ENCODE results near the gene DBN1. TPM values are rescaled to one million over a fixed set of nuclear protein-coding genes. Genes with fewer than 3 reads are reported as not detected.
A peak's percentile ranks its signal among the peaks of the same experiment; 100 is the strongest.

DBN1 gene
- total and polyA plus RNA-seq, 10 donors = 6.8 to 26.5 (median 17.0) TPM

DNA sequence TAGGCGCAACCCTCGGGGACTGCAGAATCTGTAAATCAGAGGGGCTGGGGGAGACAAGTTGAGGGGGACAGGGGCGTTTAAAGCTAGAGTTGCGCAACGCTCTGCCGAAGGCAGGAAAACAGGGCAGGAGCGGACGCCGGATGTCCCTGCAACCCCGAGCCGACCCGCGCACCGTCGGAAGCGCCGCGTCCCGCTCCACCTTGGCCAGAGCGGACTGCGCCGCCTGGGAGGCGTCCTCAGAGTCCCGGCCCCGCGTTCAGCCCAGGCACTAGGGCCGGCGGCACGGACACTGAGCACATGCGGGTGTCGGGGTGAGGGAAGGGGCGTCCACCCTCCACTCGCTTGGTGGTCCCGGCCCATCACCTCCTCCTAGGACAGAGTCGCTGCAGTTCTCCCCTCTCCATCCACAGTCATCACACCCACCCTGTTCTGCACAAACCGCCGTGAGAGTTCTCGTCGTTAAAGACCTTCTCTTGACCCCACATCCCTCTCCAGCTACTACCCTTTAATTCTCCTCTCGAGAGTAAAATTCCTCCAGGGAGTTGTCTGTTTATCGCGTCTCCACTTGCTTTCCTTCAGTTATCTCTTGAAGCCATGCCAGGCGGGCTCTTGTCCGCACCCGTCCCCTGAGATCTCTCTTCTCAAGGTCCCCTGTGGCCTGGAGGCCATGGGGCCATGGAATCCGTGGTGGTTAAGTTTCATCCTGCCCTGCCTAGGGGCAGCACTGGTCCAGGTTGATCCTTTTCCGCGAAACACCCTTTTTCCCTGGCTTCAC, 24.8 kb upstream of the DBN1 start:
- intact Hi-C loops (cut with DNase I; ENCODE audit: low total_unique reads) = no loop called here
- peaks cover 0 to 18% (median 4%) of the 10 kb centered on the region in 6 donors for H3K36me3 ChIP-seq
- H3K27me3 ChIP-seq (replicated peaks in 1 of 7) = peaks cover 0 to 13% (median 0%) of the 10 kb centered on the region in 7 donors
- H3K27ac ChIP-seq = peak overlapping the region in 7 of 8 donors; percentile 80 to 93 (median 91)
- WGBS, 5 donors = 12 to 32% (median 18%) methylated on average over 21 to 48 of the region's 48 CpGs
- H3K4me1 ChIP-seq = peaks cover 56 to 98% (median 83%) of the 10 kb centered on the region in 6 donors
- peak; percentile 92 for DNase-seq
- TF ChIP-seq CTCF (IDR thresholded peaks at IDR 0.05 in 8 of 11, conservative IDR thresholded peaks at IDR 0.05 in 3 of 11) = no peak
- TF ChIP-seq POLR2A (IDR thresholded peaks at IDR 0.05) = no peak
- TF ChIP-seq POLR2AphosphoS5 (IDR thresholded peaks at IDR 0.05) = no peak
- H3K9me3 ChIP-seq = no peaks in the 10 kb centered on the region
- H3K4me3 ChIP-seq = peak overlapping the region; percentile 56 to 94 (median 72)

DNA sequence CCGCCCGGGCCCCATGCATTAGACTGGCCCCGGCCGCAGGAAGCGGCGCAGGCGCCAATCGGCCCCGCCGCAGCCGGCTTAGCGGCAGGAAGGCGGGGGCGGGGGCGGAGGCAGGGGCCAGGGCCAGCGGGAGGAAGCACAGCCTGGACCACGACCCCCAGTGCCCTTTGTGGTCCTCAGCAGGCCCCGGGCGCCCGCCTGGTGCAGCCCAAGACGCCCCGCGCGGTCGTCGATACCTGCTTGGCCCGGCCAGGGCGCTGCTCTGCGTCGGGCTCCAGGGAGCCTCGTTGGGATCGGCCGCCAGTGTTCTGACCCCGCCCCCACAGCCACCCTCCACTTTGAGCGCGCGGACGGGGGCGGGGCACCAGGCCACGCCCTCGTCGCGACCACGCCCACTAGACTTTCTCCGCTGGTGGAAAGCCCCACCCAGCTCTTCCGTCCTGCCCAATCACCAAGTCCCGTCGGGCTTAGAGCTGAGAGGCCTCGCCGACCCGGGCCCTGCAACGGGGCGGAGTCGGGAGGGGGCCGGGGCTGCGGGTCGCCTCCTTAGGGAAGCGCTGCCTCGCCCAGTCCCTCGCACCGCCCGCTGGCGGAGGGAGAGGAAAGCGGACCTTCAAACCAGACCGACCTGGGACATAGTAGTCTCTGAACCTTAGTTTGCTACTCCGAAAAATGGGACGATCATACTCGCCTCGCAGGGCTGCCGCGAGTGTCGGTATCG, 24.0 kb upstream of the DBN1 start, which contains the start of gene PDLIM7:
Gene PDLIM7, minus strand, starts transcription at position 313 of the 721 bp plus-strand sequence. CDS start 1,092 bp downstream, outside the sequence.
- H3K27ac ChIP-seq = peak within 1 kb of the TSS; percentile 53 to 93 (median 90)
- peaks cover 0 to 13% (median 0%) of the 10 kb centered on the region in 7 donors for H3K27me3 ChIP-seq (replicated peaks in 1 of 7)
- peak within 1 kb of the TSS; percentile 56 to 94 (median 72) for H3K4me3 ChIP-seq
- intact Hi-C loops (cut with DNase I; ENCODE audit: low total_unique reads) = no loop called here
- no peaks in the 10 kb centered on the region for H3K9me3 ChIP-seq
- TF ChIP-seq CTCF (IDR thresholded peaks at IDR 0.05 in 8 of 11, conservative IDR thresholded peaks at IDR 0.05 in 3 of 11) (peak in 5 of 11 experiments; percentile 29 to 58 (median 37)), POLR2A (IDR thresholded peaks at IDR 0.05) (peak; percentile 37 to 85 (median 38)), POLR2AphosphoS5 (IDR thresholded peaks at IDR 0.05) (peak; percentile 93 to 95 (median 95))
- DNase-seq = peak; percentile 98
- peaks cover 0 to 17% (median 2%) of the 10 kb centered on the region in 6 donors for H3K36me3 ChIP-seq
- WGBS, 5 donors = 0 to 1% (median 0%) methylated on average over 10 to 73 of the region's 73 CpGs
- peaks cover 55 to 98% (median 79%) of the 10 kb centered on the region in 6 donors for H3K4me1 ChIP-seq

DNA sequence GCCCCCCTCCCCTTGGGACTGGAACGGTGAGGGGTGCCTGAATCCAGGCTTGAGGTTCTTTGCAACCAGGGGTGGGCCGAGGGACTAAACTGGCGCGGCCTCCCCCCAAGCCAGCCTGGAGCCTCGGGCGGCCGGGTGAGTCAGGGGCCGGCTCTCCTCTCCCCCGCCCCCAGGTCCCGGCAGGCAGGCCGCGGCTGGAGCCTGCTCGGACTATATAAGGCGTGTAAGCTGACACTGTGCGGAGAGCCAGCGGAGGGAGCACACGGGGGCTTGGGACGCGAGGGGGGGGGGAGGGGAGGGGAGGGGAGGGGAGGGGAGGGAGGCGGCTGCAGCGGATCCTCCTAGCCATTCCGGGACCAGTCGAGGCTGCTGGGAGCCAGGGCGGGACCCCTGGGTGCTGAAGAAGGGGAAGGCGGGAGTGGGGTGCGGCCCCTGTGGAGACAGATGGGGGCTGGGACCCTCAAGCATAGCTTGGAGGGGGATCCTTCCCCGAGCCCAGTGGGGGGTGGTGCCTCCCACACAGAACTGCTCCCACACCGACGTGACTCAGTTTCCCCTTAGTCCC, 23.4 kb upstream of the DBN1 start:
- Histone ChIP-seq H3K4me1 (peaks cover 51 to 98% (median 76%) of the 10 kb centered on the region in 6 donors), H3K4me3 (peak overlapping the region; percentile 56 to 94 (median 72)), H3K36me3 (peaks cover 0 to 17% (median 8%) of the 10 kb centered on the region in 6 donors), H3K27me3 (replicated peaks in 1 of 7) (peaks cover 0 to 13% (median 0%) of the 10 kb centered on the region in 7 donors), H3K9me3 (no peaks in the 10 kb centered on the region), H3K27ac (peak overlapping the region; percentile 53 to 93 (median 90))
- intact Hi-C loops (cut with DNase I; ENCODE audit: low total_unique reads) = no loop called here
- TF ChIP-seq POLR2AphosphoS5 (IDR thresholded peaks at IDR 0.05) (no peak), POLR2A (IDR thresholded peaks at IDR 0.05) (no peak), CTCF (IDR thresholded peaks at IDR 0.05 in 8 of 11, conservative IDR thresholded peaks at IDR 0.05 in 3 of 11) (no peak)
- 4 to 15% (median 5%) methylated on average over 9 to 29 of the region's 29 CpGs for WGBS, 5 donors
- DNase-seq = no peak
